HG02884 (cell line): ENCODE data around the gene SEC16B.
A peak's percentile ranks its signal among the peaks of the same experiment; 100 is the strongest.

Experiments
- ATAC-seq: cut with Tn5 transposase; IDR thresholded peaks from one replicate; pipeline ENCODE4 v1.9.1; 2021; ENCODE audit warnings: mild to moderate bottlenecking, moderate library complexity; ENCODE audit not compliant: unreplicated experiment

SEC16B gene

DNA sequence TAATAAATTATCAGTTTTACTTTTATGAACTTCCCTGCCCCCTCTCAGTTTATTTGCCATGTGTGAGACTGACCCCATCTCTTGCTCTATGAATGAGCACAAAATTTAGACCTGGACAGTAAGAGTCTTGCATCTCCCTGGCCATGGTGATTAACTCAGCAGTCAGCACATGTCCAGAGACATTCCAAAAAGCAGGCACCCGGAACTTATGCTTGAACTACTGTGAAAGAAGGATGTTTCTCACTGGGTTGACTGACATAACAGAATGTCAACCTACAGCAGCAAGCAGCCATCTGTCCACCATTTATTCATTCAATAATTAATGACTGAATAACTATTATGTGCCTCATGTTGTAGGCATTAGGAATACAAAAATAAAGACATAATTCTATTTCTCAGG lies 11.3 kb upstream of the SEC16B start:
- ATAC-seq = no peak

DNA sequence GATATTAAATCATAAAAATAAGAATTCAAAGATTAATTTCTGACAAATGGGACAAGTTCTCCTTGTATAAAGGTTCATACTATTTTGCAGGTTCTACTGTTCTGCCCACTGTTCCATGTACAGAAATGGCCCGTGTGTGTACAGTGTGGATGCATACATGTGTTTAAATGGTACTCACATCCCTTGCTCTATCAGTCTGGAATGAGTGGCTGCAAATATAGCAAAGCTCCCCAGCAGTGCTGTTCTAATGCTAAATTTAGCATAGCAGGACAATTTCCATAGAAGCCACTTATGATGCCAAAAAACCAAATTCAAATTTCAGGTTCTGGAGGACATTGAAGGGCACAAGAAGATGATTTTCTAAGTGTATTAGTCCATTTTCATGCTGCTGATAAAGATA lies 9.4 kb upstream of the SEC16B start:
- no peak for ATAC-seq

DNA sequence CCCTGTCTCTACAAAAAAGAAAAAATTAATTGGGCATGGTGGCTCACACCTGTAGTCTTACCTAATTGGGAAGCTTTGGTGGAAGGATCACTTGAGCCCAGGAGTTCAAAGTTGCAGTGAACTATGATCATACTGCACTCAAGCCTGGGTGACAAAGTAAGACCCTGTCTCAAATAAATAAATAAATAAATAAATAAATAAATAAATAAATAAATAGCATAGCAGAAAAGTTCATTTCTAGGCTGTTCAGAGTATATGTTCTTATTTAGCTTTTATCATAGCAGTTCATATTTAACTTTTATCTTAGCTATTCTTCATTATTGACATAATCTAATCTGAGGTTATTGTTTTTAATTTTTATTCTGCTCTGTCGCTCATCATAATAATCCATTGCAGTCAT lies 8.7 kb upstream of the SEC16B start:
- ATAC-seq = no peak

DNA sequence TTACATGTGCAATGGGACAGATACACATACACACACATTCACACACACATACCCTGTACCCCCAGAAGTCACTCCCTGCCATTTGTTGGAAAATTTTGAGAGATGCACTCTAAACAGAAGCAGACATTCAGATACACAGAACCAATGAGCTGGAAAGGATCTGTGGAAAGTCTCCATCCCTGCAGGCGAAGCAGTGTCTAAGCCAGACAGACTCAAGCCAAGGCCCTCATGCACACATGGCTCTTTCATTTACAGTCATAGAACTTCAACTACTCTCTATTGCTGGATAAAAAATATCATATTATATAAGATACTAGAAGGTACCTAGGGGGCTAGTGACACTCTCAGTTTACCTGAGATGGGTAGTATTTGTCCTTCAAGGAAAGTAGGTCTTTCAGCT lies 7.3 kb upstream of the SEC16B start:
- ATAC-seq = no peak

DNA sequence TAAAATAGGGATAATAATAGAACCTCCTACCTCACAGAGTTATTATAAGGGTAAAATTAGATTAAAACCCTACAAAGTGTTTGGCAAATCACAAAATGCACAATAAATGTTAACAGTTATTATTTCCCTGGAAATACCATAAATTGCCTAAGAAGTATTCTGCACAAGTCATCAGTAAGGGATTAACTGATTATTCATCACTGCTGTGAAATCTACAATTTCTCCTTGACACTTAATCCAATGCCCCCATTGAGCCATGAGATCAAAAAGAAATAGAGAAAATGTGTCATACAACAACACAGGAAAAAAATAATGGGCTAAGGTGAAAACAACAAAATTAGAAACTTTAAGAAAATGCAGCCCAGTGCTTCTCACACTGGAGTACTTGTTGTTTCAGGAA lies 6.7 kb upstream of the SEC16B start:
- no peak for ATAC-seq

DNA sequence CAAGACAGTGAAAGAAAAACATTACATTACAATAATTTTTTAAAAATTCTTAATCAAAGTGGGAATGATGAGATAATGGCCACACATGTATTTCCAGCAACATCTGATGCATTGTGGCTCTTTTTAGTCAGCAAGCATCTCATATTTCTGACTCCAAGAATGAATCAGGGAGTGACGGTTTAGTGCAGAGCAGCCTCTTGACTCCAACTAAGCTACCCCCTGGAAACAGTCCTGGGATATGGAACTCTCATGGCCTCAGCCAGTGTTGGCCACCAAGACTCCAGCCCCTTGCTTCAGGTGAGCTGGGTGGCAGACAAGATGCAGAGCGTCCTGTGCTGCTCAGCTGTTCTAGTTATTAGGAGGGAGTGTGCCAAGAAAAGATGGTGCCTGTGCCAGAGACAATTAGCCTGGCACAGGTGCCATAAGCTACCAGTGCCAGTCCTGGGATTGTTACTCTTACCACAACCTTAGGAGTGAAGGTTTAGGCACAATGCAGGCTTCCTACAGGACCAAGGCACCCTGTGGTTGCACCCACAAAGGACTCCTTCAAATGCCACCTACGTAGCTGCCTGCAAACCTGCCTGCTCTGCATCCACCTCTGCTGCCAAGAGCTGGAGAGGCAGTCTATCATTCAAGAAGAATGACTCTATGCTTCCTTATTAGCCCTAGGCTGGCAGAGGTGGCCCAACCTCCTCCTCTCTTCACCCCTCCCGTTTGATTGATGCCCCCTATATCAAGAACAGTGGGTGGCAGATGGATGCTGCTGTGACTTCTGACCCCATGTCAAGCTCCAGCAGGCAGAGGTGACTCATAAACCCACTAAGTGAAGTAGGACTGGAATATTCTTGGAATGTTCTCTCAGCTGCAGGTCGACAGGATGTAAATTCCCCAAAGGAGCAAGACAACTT lies 6.0 kb upstream of the SEC16B start:
- ATAC-seq = no peak

DNA sequence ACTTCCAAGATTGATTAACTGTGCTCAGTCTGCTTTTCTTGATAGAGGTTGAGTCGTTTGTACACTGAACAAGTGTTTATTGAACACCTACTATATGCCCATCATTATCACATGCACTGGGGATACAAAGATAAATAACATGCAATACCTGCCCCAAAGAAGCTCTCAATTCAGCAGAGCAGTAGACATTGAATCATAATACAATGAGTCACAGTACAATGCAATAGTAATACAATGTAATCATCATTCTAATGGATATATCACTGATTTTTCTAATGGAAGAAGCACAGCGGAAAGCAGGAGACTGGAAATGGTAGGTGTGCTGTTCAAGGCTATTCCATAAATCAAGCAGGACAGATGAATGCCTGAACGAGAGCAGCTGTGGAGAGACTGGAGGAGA lies 3.7 kb upstream of the SEC16B start:
- ATAC-seq = no peak

DNA sequence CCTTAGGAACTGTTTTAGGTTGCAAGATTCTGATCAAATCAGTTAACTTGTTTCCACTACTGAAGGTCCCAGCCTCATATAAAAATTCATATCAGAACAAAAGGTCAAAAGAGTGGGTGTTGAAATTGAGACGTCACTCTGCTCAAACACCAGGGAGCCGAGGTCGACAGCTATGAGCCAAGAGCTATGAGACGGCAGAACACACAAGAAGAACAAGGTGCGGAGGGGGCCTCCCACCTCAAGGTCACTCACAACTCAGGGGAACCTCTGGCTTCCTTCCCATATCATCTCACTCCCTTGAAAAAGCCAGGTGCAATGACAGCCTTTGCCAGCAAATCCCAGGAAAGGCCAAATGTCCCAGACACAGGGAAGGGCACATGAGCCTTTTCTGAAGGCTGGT lies 749 bp downstream of the SEC16B start:
- no peak for ATAC-seq

DNA sequence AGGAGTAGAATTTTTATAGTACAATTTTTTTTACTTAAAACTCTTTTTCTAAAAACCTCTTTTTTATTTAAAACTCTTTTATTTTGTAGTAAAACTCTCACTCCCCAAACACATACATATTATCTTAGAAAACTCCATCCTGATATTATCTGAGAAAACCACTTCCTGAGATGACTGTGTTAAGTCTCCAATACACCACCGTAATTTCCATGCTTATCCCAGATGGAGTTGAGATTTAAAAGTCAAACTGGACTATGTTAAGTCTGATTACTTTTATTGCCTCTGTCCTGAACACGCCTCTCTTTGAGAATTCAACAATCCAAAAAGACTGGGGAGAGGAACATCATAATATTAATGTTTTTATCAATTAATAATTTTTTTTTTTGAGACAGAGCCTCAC lies 3.7 kb downstream of the SEC16B start:
- no peak for ATAC-seq

DNA sequence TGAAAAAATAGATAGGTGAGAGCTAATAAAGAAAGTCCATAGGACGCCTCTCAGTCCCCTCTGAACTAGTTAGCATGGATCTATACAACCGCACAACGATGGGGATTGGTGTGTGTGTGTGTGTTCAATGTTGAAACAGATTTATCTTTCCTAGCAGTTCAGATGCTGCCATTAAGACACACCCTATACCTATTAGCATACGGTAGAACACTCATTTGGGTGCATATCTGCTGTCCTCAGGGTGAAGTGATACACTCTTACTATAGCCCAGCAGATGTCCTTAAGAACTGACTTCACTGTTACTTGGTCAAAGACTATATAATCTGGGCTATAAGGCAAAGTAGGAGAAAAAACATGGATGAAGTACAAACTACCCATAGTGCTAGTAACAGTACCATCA lies 4.6 kb downstream of the SEC16B start:
- no peak for ATAC-seq

DNA sequence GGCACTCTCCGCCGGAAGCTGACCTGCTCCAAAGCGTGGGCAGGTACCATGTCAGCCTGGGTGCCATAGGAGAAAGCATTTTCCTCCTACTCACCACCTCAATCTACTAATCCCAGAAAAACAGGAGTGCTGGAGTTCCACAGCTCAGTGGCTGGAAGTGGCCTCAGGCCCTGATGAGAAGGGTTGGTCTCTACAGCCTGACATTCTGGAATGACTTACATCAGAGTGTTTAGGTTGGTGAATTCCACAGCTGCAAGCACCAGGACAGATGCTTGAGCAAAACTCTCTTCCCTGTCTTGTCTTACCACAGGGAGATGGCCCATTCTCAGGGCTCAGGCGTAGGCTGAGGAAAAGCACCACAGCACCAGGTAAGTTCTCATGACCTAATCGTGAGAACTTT lies 5.5 kb downstream of the SEC16B start:
- ATAC-seq = no peak

DNA sequence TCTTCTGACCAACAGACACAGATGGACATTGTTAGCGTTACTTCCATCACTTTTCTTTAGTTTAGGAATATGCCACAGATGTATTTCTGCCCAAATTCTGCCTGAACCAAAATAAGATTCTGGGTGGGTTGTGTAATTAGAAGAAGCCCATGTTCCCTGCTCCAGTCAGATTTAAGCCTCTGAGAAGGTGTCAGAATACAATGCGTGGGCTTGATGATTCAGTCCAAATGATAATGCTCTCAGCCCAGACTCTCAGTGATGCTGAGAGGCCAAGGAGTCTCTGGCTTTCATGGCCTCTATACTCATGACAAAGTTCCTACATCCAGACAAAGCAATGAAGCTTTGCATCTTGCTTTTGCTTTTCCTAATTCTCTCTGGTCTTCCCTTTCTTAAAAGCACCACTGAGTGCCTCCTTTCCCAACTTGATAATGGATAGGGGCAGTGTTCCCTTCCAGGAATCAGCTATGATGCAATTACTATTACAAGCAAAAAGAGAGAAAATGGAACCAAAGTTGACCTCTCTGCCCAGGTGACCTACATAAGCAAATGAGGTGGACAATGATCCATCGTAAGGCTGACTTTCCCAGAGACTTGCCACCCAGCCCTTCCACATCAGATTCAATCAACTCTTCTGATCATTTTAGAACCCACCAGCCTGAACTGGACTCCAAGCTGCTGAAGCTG lies 8.8 kb downstream of the SEC16B start:
- ATAC-seq = no peak

DNA sequence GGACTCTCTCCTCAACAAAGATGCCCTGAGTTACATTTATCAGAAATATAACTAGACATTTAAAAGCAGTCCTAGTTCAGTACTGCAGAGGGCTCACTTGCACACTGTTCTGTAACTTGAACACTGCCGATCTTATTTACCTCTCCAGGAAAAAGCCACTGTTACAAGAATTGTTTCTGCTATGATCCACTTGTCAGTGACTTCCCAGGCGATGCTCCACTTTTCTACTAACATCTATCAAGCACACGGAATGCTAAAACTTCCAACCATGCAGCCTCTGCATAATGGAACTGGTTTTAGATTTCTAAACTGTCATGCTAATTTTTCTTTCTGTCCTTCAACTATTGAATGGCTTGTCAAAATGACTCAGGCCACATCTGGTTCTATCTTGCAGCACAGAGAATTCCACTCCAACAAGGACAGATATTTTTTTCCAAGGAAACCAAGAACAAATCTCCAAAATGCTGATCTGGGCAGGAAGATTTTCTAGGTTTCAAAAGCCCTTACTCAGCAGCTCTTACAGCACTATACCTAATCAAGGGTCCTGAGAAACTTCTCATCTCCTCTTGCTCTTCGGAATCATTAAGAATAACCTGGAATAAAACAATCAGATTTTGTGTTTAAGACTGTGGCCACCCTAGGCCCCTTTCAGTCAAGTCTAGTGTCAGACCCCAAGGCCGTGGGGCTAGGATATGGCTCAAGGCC lies 9.9 kb downstream of the SEC16B start:
- ATAC-seq = no peak

DNA sequence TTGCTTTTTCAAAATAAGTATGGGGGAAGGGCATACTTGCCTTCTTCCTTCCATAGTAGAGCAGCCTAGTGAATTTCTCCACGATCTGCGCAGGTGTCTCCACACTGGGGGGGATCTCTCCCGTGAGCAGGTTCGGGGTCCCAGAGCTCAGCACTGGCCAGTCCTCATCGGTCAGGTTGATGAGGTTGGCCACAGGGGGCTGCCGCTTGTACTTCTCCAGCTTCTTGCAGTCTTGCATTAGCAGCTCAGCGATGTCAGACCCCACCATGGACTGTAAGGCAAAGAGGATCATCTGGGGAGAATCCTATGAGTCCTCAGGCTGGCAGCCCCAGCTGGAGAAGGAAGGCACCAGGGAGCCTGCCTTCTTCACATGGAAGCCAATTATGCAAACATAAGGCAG lies 11.8 kb downstream of the SEC16B start:
- ATAC-seq = no peak

DNA sequence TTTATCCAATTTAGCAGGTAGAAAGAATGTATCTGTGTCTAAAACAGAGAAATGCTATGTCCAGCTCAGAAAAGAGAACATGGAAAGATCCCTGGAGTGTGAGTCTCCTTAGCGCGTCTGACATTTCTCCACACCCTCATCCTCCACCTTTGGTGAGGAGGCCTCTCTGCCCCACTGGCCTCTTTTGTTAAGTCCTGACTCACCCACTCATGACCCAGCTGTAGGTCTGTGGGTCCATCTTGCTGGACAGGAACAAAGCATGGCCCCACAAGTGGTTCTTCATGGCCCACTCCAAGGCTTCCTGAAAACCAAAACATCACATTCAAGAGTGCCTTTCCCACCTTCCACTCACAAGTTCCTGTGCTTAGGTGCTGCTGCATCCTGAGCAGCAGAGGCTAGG lies 15.8 kb downstream of the SEC16B start:
- ATAC-seq = no peak

DNA sequence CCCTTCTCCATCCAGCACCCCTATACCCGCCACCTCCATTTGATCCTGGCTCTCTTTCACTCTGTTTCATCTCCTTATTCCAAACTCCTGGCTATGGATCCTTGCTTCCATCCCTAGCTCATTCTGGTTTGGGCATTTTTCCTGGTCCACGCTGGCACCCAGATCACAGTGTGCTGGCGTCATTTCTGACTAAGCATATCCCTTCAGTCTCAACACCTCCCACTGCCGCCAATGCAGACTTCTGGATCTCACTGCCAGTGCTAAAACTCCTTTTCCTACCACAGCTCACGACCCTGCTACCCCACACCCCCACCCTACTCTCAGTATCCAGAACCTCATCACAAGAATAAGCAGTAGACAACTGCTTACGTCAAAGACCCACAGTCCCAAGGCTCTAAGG lies 16.3 kb downstream of the SEC16B start:
- no peak for ATAC-seq

DNA sequence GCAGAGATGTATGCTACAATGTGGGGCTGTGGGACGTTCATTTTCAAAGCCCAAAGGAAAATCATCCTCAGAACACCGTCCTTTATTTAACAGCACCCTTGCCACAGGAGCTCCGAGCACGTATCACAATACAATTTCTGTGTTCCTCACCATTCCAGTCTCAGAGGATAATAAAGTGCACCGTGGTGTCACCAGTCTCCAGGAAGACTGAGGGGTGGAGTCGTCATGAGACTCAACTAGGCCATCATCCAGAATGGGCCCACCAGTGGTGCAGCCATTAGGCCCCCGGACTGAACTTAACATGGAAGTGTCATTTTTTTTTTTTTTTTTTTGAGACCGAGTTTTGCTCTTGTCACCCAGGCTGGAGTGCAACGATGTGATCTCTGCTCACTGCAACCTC lies 17.2 kb downstream of the SEC16B start:
- no peak for ATAC-seq

DNA sequence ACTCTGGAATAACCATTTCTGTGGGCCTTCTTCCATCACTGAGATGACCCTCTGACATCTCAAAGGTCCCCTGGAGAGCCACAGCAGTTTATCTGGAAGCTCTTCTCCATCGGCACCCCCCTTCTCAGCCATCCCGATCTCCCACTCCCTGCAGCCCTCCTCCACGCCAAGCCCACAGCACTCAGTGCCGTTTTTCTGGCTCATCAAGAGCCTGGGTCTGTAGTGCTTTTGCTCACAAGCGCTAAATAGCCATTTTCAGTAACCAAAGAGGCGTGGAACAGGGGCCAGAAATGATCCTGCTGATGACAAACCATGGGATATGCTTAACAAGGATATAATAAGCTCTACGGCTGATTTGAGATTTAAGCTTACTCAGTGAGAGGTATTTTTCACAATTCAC lies 17.6 kb downstream of the SEC16B start:
- no peak for ATAC-seq

DNA sequence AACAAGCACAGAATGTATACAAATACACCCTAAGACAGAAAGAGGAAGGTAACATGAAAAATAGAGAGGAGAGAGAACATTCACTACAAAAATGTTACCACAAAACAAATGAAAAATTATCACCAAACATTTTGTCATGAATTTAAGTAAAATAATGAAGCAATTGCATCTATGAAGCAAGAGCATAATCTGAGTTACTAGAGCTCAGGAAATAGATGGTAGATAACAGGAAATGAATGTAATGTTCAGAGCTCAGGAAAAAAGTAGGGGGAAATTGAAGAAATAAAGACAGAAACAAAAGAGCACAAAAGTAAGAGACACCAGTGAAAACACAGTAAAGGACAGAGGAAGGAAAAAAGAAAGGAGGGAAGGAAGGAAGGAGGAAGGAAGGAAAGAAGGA lies 19.4 kb downstream of the SEC16B start:
- no peak for ATAC-seq

DNA sequence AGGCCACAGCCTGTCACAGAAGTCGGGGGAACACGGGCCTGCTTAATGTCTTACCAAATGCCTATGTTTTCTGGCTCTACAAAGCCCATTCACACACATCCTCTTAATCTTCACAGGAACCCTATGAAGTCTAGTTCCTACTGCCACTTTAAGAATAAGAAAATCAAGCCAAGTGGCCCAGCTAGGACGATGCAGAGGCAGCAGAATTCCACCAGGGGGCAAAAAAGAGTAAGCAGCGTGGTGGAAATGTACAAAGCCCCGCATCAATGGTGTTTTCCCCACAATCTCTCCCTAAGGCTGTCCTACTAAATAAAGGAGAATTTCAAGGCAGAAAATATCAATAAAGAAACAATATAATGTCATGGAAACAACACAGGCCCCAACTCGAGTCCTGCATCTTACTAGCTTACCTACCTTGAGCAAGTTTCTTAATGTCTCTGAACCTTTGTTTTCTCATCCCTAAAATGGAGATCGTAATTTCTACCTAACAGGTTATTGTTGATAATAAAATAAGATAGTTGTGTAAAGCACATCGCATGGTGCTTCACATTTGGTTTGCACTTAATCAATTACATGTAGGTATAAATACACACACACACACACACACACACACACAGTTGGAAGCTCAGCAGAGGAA lies 21.4 kb downstream of the SEC16B start:
- ATAC-seq = peak; percentile 81

DNA sequence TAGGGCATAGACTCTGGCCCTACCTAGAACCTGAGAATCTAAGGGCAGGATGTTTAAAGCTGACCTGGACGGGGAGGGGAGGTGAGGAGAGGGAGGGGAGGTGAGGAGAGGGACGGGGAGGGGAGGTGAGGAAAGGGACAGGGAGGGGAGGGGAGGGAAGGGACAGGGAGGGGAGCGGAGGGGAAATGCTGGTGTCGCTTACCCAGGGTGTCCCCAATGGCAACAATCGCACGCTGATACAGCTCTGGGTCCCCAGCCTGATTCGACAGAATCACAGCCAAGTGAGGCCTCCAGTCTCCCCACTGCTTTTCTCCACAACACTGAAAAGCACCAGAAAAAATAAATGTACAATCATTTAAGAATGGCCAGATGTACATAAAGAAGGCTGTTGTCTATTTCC lies 22.2 kb downstream of the SEC16B start:
- ATAC-seq = no peak
